ENCODE data around the gene CLCN4.

Gene CLCN4

DNA sequence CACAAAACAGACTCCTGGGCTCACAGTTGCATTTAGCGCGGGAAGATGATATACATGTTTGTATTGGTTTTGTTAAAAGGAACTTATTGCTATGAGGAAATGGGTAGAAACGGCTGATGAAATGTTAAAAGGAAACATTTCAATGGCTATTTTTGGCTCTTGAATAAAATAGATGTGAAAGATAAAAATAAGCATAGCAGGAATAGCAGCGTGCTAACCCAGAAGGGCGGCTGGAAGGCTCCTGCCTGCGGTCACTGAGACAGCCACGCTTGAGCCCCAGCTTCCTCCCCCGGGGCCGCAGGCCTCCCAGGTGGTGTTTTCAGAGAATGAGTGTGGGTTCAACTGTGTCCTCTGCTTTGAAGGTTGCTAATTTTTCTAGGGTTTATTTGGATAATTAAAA is 35.0 kb upstream of the CLCN4 start:
- Histone ChIP-seq H3K4me3 (ENCODE audit: severe bottlenecking) (no peak overlapping the region), H3K9me3 (ENCODE audit: severe bottlenecking) (no peaks in the 10 kb centered on the region), H3K36me3 (ENCODE audit: low read depth) (peaks cover 9% of the 10 kb centered on the region; the same call in 1 of the 2 replicates), H3K27me3 (ENCODE audit: insufficient read depth, poor library complexity, severe bottlenecking) (no peaks in the 10 kb centered on the region), H3K27ac (ENCODE audit: poor library complexity, severe bottlenecking) (no peak overlapping the region), H3K4me1 (ENCODE audit: insufficient read depth, poor library complexity, severe bottlenecking) (no peaks in the 10 kb centered on the region)
- ATAC-seq (ENCODE audit: low read depth) (no peak), DNase-seq (ENCODE audit: low spot score) (no peak)
- TF ChIP-seq, protein P1, sequence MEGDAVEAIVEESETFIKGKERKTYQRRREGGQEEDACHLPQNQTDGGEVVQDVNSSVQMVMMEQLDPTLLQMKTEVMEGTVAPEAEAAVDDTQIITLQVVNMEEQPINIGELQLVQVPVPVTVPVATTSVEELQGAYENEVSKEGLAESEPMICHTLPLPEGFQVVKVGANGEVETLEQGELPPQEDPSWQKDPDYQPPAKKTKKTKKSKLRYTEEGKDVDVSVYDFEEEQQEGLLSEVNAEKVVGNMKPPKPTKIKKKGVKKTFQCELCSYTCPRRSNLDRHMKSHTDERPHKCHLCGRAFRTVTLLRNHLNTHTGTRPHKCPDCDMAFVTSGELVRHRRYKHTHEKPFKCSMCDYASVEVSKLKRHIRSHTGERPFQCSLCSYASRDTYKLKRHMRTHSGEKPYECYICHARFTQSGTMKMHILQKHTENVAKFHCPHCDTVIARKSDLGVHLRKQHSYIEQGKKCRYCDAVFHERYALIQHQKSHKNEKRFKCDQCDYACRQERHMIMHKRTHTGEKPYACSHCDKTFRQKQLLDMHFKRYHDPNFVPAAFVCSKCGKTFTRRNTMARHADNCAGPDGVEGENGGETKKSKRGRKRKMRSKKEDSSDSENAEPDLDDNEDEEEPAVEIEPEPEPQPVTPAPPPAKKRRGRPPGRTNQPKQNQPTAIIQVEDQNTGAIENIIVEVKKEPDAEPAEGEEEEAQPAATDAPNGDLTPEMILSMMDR (IDR thresholded peaks at IDR 0.05; ENCODE audit: poor library complexity, severe bottlenecking), result no peak

DNA sequence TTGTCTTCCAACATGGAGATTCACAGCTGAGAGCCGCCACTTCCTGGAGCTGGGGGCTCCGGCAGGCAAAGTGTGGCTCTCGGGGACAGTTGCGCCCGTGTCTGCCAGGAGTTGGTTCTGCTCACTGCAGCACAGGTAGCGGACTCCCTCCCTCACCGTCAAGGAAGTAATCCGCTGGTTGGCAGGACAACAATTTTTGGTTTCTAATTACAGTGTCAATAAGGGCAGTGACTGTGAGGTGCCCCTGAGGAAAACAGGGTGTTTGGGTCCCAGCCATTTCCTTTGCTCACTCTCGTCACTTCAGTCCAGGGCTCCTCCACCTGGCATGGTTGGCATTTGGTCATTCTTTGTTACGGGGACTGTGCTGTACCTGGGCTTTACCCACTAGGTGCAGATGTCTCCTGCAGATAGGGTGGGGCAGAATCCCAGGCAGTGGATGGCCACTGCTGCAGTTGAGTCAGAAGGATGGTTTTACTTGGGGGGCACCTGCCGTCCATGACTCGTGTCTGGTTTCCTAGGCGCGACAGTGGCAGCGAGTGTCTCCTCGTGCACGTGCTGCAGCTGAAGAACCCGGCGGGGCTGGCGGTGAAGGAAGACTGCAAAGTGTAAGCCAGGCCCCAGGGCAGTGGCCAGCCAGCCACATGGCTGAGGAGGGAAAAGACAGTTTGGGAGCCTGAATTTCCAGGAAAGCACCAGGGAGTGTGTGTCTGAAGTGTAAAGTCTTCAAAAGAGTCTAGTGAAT is 32.1 kb upstream of the CLCN4 start:
- DNase-seq (ENCODE audit: low spot score) (no peak), ATAC-seq (ENCODE audit: low read depth) (no peak)
- no peaks in the 10 kb centered on the region; the same call in 1 of the 2 replicates for H3K36me3 ChIP-seq (ENCODE audit: low read depth)
- no peaks in the 10 kb centered on the region for H3K9me3 ChIP-seq (ENCODE audit: severe bottlenecking)
- H3K27ac ChIP-seq (ENCODE audit: poor library complexity, severe bottlenecking), result no peak overlapping the region
- no peak overlapping the region for H3K4me3 ChIP-seq (ENCODE audit: severe bottlenecking)
- no peaks in the 10 kb centered on the region for H3K4me1 ChIP-seq (ENCODE audit: insufficient read depth, poor library complexity, severe bottlenecking)
- TF ChIP-seq, protein P1 (IDR thresholded peaks at IDR 0.05; ENCODE audit: poor library complexity, severe bottlenecking), result no peak
- H3K27me3 ChIP-seq (ENCODE audit: insufficient read depth, poor library complexity, severe bottlenecking), result no peaks in the 10 kb centered on the region

DNA sequence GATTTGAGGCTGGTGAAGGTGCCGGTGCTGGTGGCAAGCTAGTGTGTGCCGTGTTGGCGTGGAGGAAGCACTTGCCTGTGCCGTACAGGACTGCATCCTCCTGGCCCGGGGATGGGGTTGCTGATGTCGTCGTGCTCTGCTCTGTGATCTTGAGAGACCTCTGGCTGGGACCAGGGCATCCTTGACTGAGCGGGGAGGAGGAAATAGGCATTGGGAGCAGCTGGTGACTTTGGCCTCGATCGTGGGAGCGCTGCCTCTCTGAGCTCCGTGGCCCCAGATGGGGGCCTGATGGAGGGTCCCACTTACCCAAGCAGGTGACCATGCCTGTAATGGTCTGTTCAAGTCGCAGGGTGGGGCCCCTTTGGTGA is 31.5 kb upstream of the CLCN4 start:
- Histone ChIP-seq H3K4me3 (ENCODE audit: severe bottlenecking) (no peak overlapping the region), H3K27me3 (ENCODE audit: insufficient read depth, poor library complexity, severe bottlenecking) (no peaks in the 10 kb centered on the region), H3K9me3 (ENCODE audit: severe bottlenecking) (no peaks in the 10 kb centered on the region), H3K4me1 (ENCODE audit: insufficient read depth, poor library complexity, severe bottlenecking) (no peaks in the 10 kb centered on the region), H3K27ac (ENCODE audit: poor library complexity, severe bottlenecking) (no peak overlapping the region), H3K36me3 (ENCODE audit: low read depth) (no peaks in the 10 kb centered on the region)
- no peak for ATAC-seq (ENCODE audit: low read depth)
- TF ChIP-seq, protein P1 (IDR thresholded peaks at IDR 0.05; ENCODE audit: poor library complexity, severe bottlenecking), result no peak
- no peak for DNase-seq (ENCODE audit: low spot score)

DNA sequence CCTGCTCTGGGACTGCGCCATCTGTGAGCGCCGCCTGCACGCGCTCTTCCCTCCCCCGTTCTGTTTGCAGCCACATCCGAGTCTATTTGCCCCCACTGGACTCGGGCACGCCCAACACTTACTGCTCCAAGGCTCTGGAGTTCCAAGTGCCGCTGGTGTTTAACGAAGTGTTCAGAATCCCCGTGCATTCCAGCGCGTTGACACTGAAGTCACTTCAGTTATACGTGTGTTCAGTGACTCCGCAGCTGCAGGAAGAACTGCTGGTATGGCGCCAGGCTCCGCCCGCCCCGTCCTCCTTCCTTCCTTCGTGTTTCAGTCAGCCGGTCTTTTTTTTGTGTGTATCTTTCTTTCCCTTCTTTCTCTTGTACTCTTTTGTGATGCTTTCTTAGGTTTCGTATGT is 30.7 kb upstream of the CLCN4 start:
- Histone ChIP-seq H3K27ac (ENCODE audit: poor library complexity, severe bottlenecking) (no peak overlapping the region), H3K27me3 (ENCODE audit: insufficient read depth, poor library complexity, severe bottlenecking) (no peaks in the 10 kb centered on the region), H3K9me3 (ENCODE audit: severe bottlenecking) (no peaks in the 10 kb centered on the region), H3K36me3 (ENCODE audit: low read depth) (no peaks in the 10 kb centered on the region), H3K4me1 (ENCODE audit: insufficient read depth, poor library complexity, severe bottlenecking) (no peaks in the 10 kb centered on the region), H3K4me3 (ENCODE audit: severe bottlenecking) (no peak overlapping the region)
- ATAC-seq (ENCODE audit: low read depth) (no peak), DNase-seq (ENCODE audit: low spot score) (no peak)
- TF ChIP-seq, protein P1 (IDR thresholded peaks at IDR 0.05; ENCODE audit: poor library complexity, severe bottlenecking), result no peak

DNA sequence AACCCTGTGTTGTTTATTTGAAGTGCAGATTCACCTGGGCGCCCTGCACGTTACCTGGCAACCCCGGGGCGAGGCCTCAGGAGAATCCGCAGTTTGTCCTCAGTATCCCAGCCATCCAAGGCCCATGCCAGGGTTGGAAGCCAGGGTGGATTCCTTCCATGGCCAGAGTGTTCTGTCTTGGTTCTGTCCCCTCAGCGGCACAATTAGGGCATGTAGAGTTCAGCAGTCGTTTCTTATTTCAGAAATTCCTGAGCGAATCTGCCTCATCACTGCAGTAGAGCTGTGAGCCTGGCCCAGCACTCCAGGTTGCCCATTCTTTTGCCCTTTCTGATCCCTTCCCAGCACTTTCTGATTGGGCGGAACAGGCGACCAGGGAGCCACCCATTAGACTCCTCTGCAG is 29.9 kb upstream of the CLCN4 start:
- Histone ChIP-seq H3K27me3 (ENCODE audit: insufficient read depth, poor library complexity, severe bottlenecking) (no peaks in the 10 kb centered on the region), H3K4me1 (ENCODE audit: insufficient read depth, poor library complexity, severe bottlenecking) (no peaks in the 10 kb centered on the region), H3K36me3 (ENCODE audit: low read depth) (no peaks in the 10 kb centered on the region), H3K9me3 (ENCODE audit: severe bottlenecking) (no peaks in the 10 kb centered on the region), H3K27ac (ENCODE audit: poor library complexity, severe bottlenecking) (no peak overlapping the region), H3K4me3 (ENCODE audit: severe bottlenecking) (no peak overlapping the region)
- ATAC-seq (ENCODE audit: low read depth) (no peak), DNase-seq (ENCODE audit: low spot score) (no peak)
- TF ChIP-seq, protein P1 (IDR thresholded peaks at IDR 0.05; ENCODE audit: poor library complexity, severe bottlenecking), result no peak

All from RWPE2 (cell line).